ENCODE data around the gene BCAP31.

The BCAP31 gene

GRCh38 chrX:153741446-153741845 lies 17.3 kb upstream of the BCAP31 start:
- no peaks in the 10 kb centered on the region for H3K27me3 ChIP-seq (ENCODE audit: control insufficient read depth, insufficient read depth, low read length)
- peaks cover 23% of the 10 kb centered on the region for H3K9me3 ChIP-seq (ENCODE audit: control insufficient read depth, insufficient read depth, low read length)
- H3K4me1 ChIP-seq (ENCODE audit: control insufficient read depth, insufficient read depth, low read length), result no peaks in the 10 kb centered on the region

GRCh38 chrX:153740631-153741222 lies 16.5 kb upstream of the BCAP31 start:
- Histone ChIP-seq H3K9me3 (ENCODE audit: control insufficient read depth, insufficient read depth, low read length) (peaks cover 20% of the 10 kb centered on the region), H3K9ac (ENCODE audit: low read depth, low read length) (no peak overlapping the region), H3K27ac (ENCODE audit: low read depth, low read length) (no peak overlapping the region), H3K27me3 (ENCODE audit: control insufficient read depth, insufficient read depth, low read length) (no peaks in the 10 kb centered on the region), H3K4me3 (ENCODE audit: low read depth, low read length) (no peak overlapping the region), H3K4me1 (ENCODE audit: control insufficient read depth, insufficient read depth, low read length) (no peaks in the 10 kb centered on the region), H3K36me3 (ENCODE audit: control insufficient read depth, insufficient read depth, low read length) (no peaks in the 10 kb centered on the region)

More at GRCh38 chrX:153741446-153741845, 17.3 kb upstream of the BCAP31 start:
- no peaks in the 10 kb centered on the region for H3K36me3 ChIP-seq (ENCODE audit: control insufficient read depth, insufficient read depth, low read length)
- no peak overlapping the region for H3K9ac ChIP-seq (ENCODE audit: low read depth, low read length)
- H3K4me3 ChIP-seq (ENCODE audit: low read depth, low read length), result no peak overlapping the region
- H3K27ac ChIP-seq (ENCODE audit: low read depth, low read length), result no peak overlapping the region

- H3K27me3 ChIP-seq (ENCODE audit: control insufficient read depth, insufficient read depth, low read length), result no peaks in the 10 kb centered on the region
- no peak overlapping the region for H3K9ac ChIP-seq (ENCODE audit: low read depth, low read length)
- H3K4me1 ChIP-seq (ENCODE audit: control insufficient read depth, insufficient read depth, low read length), result no peaks in the 10 kb centered on the region
- H3K27ac ChIP-seq (ENCODE audit: low read depth, low read length), result no peak overlapping the region
- H3K9me3 ChIP-seq (ENCODE audit: control insufficient read depth, insufficient read depth, low read length), result peaks cover 27% of the 10 kb centered on the region
- no peaks in the 10 kb centered on the region for H3K36me3 ChIP-seq (ENCODE audit: control insufficient read depth, insufficient read depth, low read length)
- H3K4me3 ChIP-seq (ENCODE audit: low read depth, low read length), result no peak overlapping the region
Observed at GRCh38 chrX:153739754-153740486, 15.7 kb upstream of the BCAP31 start.

- no peaks in the 10 kb centered on the region for H3K27me3 ChIP-seq (ENCODE audit: control insufficient read depth, insufficient read depth, low read length)
- H3K9me3 ChIP-seq (ENCODE audit: control insufficient read depth, insufficient read depth, low read length), result peaks cover 36% of the 10 kb centered on the region
- H3K27ac ChIP-seq (ENCODE audit: low read depth, low read length), result no peak overlapping the region
- H3K4me3 ChIP-seq (ENCODE audit: low read depth, low read length), result no peak overlapping the region
- no peaks in the 10 kb centered on the region for H3K4me1 ChIP-seq (ENCODE audit: control insufficient read depth, insufficient read depth, low read length)
- H3K36me3 ChIP-seq (ENCODE audit: control insufficient read depth, insufficient read depth, low read length), result no peaks in the 10 kb centered on the region
- H3K9ac ChIP-seq (ENCODE audit: low read depth, low read length), result no peak overlapping the region
Observed at GRCh38 chrX:153738056-153738605, 13.9 kb upstream of the BCAP31 start.

- no peak overlapping the region for H3K9ac ChIP-seq (ENCODE audit: low read depth, low read length)
- no peaks in the 10 kb centered on the region for H3K27me3 ChIP-seq (ENCODE audit: control insufficient read depth, insufficient read depth, low read length)
- H3K9me3 ChIP-seq (ENCODE audit: control insufficient read depth, insufficient read depth, low read length), result peaks cover 36% of the 10 kb centered on the region
- H3K36me3 ChIP-seq (ENCODE audit: control insufficient read depth, insufficient read depth, low read length), result no peaks in the 10 kb centered on the region
- H3K4me1 ChIP-seq (ENCODE audit: control insufficient read depth, insufficient read depth, low read length), result no peaks in the 10 kb centered on the region
- H3K27ac ChIP-seq (ENCODE audit: low read depth, low read length), result no peak overlapping the region
- no peak overlapping the region for H3K4me3 ChIP-seq (ENCODE audit: low read depth, low read length)
Observed at GRCh38 chrX:153736871-153737441, 12.8 kb upstream of the BCAP31 start.

GRCh38 chrX:153736071-153736820 lies 12.1 kb upstream of the BCAP31 start:
- Histone ChIP-seq H3K27me3 (ENCODE audit: control insufficient read depth, insufficient read depth, low read length) (no peaks in the 10 kb centered on the region), H3K4me1 (ENCODE audit: control insufficient read depth, insufficient read depth, low read length) (no peaks in the 10 kb centered on the region), H3K27ac (ENCODE audit: low read depth, low read length) (no peak overlapping the region), H3K9ac (ENCODE audit: low read depth, low read length) (no peak overlapping the region), H3K9me3 (ENCODE audit: control insufficient read depth, insufficient read depth, low read length) (peaks cover 33% of the 10 kb centered on the region), H3K4me3 (ENCODE audit: low read depth, low read length) (no peak overlapping the region), H3K36me3 (ENCODE audit: control insufficient read depth, insufficient read depth, low read length) (no peaks in the 10 kb centered on the region)

GRCh38 chrX:153735274-153735673 lies 11.1 kb upstream of the BCAP31 start:
- no peak overlapping the region for H3K4me3 ChIP-seq (ENCODE audit: low read depth, low read length)
- H3K4me1 ChIP-seq (ENCODE audit: control insufficient read depth, insufficient read depth, low read length), result no peaks in the 10 kb centered on the region
- no peak overlapping the region for H3K27ac ChIP-seq (ENCODE audit: low read depth, low read length)
- H3K36me3 ChIP-seq (ENCODE audit: control insufficient read depth, insufficient read depth, low read length), result no peaks in the 10 kb centered on the region
- no peak overlapping the region for H3K9ac ChIP-seq (ENCODE audit: low read depth, low read length)
- H3K9me3 ChIP-seq (ENCODE audit: control insufficient read depth, insufficient read depth, low read length), result peaks cover 35% of the 10 kb centered on the region
- no peaks in the 10 kb centered on the region for H3K27me3 ChIP-seq (ENCODE audit: control insufficient read depth, insufficient read depth, low read length)

GRCh38 chrX:153734871-153735270 lies 10.7 kb upstream of the BCAP31 start:
- Histone ChIP-seq H3K9ac (ENCODE audit: low read depth, low read length) (no peak overlapping the region), H3K9me3 (ENCODE audit: control insufficient read depth, insufficient read depth, low read length) (peaks cover 32% of the 10 kb centered on the region), H3K27me3 (ENCODE audit: control insufficient read depth, insufficient read depth, low read length) (no peaks in the 10 kb centered on the region), H3K4me3 (ENCODE audit: low read depth, low read length) (no peak overlapping the region), H3K27ac (ENCODE audit: low read depth, low read length) (no peak overlapping the region), H3K4me1 (ENCODE audit: control insufficient read depth, insufficient read depth, low read length) (no peaks in the 10 kb centered on the region), H3K36me3 (ENCODE audit: control insufficient read depth, insufficient read depth, low read length) (no peaks in the 10 kb centered on the region)

- H3K27me3 ChIP-seq (ENCODE audit: control insufficient read depth, insufficient read depth, low read length), result no peaks in the 10 kb centered on the region
- H3K4me1 ChIP-seq (ENCODE audit: control insufficient read depth, insufficient read depth, low read length), result no peaks in the 10 kb centered on the region
- no peak overlapping the region for H3K9ac ChIP-seq (ENCODE audit: low read depth, low read length)
- H3K4me3 ChIP-seq (ENCODE audit: low read depth, low read length), result no peak overlapping the region
- H3K36me3 ChIP-seq (ENCODE audit: control insufficient read depth, insufficient read depth, low read length), result no peaks in the 10 kb centered on the region
- peaks cover 25% of the 10 kb centered on the region for H3K9me3 ChIP-seq (ENCODE audit: control insufficient read depth, insufficient read depth, low read length)
- H3K27ac ChIP-seq (ENCODE audit: low read depth, low read length), result no peak overlapping the region
Observed at GRCh38 chrX:153733651-153734240, 9.6 kb upstream of the BCAP31 start.

GRCh38 chrX:153732401-153732800 lies 8.2 kb upstream of the BCAP31 start:
- Histone ChIP-seq H3K4me1 (ENCODE audit: control insufficient read depth, insufficient read depth, low read length) (0 out of 2 replicates have a peak, but pooled peaks cover 1% of the 10 kb centered on the region), H3K9me3 (ENCODE audit: control insufficient read depth, insufficient read depth, low read length) (peaks cover 33% of the 10 kb centered on the region), H3K27ac (ENCODE audit: low read depth, low read length) (no peak overlapping the region), H3K36me3 (ENCODE audit: control insufficient read depth, insufficient read depth, low read length) (no peaks in the 10 kb centered on the region), H3K4me3 (ENCODE audit: low read depth, low read length) (no peak overlapping the region), H3K27me3 (ENCODE audit: control insufficient read depth, insufficient read depth, low read length) (no peaks in the 10 kb centered on the region), H3K9ac (ENCODE audit: low read depth, low read length) (no peak overlapping the region)

Measured in HUES48 (cell line).